HS-27A (cell line): Measurements from ENCODE around the gene CTDSP2.
"Not testable (repeated sequence)": the region's sequence is repeated elsewhere in the genome, so short reads cannot be mapped to it uniquely, and the experiment has no call there.

Source experiments
- DNase-seq: peaks from one replicate; pipeline ENCODE4 v3.0.0-alpha.2; 2012; ENCODE audit warnings: low read depth, missing footprints

CTDSP2 gene

DNA sequence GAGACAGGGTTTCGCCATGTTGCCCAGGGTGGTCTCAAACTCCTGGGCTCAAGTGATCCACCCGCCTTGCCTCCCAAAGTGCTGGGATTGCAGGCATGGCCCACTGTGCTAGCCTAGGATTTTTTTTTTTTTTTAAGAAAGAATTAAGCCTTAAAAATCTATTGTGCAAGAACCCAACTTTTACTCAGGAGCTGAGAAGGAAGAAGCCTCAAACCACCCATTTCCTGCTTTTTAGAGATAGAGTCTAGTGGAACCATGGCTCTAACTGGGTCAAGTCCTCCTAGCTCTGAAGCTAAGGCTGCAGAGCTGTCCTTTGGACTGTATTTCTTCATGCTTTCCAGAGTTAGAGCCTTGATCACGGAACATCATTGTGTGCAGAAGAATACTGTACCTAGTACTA, 65.3 kb downstream of the CTDSP2 start:
- DNase-seq, result no peak

DNA sequence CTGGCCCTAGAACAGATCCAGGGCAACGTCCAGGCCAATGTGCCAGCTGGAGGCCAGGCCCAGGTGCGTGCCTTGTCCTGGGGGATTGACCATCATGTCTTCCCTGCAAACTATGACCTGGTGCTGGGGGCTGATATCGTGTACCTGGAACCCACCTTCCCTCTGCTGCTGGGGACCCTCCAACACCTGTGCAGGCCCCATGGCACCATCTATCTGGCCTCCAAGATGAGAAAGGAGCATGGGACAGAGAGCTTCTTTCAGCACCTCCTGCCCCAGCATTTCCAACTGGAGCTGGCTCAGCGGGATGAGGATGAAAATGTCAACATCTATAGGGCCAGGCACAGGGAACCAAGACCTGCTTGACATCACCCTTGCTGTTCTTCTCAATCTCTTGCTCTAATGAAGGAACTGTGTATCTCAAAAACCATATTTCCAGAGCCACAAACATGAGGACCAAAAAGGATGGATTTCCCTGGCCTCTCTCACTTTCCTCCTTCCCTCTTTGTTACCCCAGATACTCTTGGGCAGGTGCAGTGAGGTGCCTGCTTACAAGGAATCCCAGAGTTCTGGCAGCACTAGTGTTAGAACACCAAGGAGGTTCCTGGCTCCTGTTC, 66.1 kb downstream of the CTDSP2 start:
- no peak for DNase-seq

DNA sequence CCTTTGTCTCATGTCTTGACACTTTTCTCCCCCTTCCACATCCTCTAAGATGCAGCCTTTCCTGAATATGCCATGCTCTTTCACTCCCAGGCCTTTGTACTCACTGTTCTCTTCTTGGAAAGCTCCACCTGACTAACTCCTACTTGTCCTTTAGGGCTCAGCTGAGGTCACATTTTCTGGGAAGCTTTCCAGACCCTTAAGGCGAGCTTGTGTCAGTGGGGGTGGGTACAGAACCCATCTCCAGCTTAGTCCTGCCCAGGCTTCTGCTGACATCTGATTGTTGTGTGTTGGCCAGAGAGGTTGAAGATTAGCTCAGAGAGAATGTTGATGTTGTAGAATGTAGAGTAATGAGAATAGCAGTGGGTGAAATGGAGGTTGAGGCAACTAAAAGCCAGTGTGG, 66.8 kb downstream of the CTDSP2 start:
- DNase-seq, result no peak

DNA sequence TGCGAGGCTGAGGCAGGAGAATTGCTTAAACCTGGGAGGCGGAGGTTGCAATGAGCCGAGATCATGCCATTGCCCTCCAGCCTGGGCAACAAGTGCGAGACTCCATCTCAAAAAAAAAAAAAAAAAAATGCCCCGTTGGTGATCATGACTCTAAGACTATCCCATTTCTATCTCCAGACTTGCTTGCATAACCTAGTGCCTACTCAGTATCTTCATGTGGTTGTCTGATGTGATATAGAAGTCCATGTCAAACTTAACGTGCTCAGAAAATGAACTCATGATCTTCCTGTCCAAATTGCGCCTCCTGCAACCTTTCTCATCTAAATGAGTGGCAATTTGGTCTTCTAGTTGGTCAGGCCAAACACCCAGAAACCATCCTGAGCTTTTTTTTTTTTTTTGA, 68.6 kb downstream of the CTDSP2 start:
- no peak for DNase-seq

DNA sequence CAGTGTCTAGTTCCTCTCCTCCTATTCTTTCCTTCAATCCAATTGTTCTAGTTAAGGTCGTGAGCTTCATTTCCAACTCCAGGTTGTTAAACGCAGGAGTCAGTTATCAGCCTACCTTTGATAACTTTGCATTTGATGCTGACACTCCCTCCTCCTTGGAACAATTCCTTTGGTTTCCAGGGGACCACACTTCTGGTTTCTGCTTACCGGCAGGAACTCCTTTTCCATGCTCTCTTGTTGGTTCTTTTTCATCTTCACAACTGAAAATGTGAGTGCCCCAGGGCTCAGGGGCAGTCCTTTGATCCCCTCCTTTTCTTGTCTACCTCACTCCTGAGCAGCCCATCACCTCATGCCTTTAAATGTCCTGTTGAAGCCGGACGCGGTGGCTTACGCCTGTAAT, 69.2 kb downstream of the CTDSP2 start:
- no peak for DNase-seq

DNA sequence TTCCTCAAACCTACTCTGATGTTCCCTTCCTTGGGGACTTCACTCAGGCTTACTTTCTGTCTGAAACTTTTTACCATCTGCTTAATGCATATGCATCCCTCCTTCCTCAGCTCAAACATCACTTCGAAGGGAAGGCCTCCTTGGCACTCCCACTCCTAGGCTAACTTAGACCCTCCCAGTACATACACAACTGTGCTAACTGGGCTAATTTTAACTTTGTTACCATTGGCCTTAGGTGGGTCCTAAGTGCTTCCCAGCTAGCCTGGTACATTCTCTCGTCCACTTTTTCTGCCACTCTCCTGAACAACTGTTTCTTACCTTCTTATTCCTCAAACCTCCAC, 70.3 kb downstream of the CTDSP2 start:
- no peak for DNase-seq

DNA sequence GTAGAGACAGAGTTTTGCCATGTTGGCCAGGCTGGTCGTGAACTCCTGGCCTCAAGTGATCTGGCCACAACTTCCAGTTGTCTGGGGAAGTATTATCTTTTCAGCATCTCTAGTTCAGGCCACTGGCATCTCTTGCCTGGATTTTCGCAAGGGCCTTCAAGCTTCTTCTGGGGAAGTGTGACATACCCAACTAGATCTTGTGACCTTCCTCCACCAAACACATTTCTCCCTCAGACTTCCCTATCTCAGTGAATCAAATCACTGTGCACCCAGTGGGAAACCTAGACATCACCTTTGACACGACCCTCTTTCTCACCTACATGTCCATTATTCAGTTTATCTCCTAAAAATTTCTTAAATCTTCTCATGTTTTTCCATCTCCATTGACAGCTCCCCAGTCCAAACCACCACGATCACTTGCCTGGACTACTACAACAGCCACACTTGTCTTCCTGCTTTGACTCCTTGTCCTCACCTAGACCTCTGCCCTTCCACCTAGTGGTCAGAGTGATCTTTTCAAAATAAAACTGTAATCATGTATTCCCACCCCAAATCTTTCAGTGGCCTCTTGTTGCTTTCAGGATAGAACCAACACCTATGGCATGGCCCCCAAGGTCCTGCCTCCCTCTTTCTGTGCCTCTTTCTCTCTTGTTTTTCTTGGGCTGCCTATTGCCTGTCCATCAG, 70.8 kb downstream of the CTDSP2 start:
- DNase-seq, result no peak

DNA sequence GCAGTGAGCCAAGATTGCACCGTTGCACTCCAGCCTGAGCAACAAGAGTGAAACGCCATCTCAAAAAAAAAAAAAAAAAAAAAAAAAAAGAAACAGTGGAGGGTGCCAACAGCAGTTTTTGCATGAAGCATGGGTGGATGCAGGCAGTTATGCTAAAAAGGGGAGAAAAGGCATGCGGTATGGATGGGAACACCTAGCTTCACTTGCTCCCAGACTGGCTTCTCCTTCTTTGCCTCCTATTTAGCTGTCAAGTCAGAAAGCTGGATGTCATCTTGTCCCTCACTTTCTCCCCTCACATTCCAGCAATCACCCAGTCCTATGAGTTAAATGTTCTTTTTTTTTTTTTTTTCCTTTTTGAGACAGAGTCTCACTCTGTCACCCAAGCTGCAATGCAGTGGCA, 71.5 kb downstream of the CTDSP2 start:
- DNase-seq, result no peak

DNA sequence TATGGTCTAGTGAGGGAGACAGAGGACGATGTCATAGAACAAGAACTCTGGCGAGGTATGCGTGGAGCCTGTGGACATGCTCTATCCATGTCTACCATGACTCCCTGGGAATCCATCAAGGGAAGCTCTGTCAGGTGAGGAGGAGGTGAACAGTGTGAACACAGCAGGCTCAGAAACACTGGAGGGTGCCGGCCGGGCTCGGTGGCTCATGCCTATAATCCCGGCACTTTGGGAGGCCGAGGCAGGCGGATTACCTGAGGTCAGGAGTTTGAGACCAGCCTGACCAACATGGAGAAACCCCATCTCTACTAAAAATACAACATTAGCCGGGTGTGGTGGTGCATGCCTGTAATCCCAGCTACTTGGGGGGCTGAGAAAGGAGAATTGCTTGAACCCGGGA, 71.9 kb downstream of the CTDSP2 start:
- DNase-seq, result not testable (repeated sequence)

DNA sequence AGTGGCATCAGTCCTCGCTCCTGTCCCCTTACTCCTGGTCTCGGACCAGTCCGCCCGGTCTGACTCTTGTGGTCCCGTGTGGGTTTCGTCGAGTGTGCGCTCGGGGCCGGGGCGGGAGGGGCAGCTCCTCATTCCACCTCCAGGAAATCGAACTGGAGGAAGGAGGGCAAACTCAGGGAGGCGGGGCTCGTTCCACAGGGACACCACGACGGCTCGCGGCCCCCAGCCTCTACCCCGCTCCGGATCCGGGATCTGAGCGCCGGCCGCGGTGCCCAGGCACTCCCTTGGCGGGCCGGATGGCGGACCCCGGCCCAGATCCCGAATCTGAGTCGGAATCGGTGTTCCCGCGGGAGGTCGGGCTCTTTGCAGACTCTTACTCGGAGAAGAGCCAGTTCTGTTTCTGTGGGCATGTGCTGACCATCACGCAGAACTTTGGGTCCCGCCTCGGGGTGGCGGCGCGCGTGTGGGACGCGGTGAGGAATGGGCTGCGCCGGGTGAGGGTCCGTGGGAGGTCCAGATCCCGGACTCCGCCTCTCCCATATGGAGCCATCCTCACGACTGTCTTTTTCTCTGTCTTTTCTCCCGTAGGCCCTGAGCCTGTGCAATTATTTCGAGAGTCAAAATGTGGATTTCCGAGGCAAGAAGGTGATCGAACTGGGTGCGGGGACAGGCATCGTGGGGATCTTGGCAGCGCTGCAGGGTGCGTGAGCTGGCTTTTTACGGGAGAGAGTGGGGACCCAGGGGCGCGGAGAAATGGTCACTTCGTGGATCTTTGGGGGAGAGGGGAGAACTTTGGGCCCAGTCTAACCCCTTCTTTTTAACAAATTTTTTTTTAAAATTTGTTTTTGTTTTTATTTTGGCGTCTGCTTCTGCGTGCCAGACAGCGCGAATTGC, 73.9 kb downstream of the CTDSP2 start, which contains the start of gene EEF1AKMT3:
TSS of gene EEF1AKMT3 (plus strand) at position 186 of the 894 bp plus-strand sequence. CDS start at position 297, 111 bp downstream.
- no peak for DNase-seq

DNA sequence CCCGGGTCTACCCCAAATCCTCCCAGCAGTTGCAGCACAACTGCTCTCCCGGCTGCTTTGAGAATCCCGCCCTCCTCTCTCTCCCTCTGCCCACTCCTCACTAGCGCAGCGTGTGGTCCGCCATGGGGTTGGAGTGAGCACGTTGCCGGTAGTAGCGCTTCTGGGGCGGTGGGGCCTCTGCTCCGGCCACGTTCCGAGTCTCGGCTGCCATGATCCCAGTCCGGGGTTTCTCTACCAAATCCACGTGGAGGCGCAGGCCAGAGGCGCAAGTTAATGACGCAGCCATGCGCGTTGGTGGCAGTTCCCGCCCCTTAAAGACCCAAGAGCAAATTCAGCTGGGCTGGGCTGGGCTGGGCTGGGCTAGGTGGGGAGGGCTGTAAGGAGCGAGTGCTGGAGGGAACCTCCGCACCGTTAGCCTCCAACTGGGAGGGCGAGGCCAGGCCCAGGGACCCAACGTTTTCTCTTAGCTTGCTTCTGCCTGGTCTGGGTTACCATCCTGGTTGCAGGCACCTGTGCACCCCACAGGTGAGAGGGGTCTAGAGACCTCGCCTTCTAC, 74.6 kb downstream of the CTDSP2 start, which contains the start of gene METTL1:
TSS of gene METTL1 (minus strand) at position 233 of the 556 bp plus-strand sequence. CDS start at position 211, 22 bp downstream.
- peak; percentile 98 for DNase-seq

DNA sequence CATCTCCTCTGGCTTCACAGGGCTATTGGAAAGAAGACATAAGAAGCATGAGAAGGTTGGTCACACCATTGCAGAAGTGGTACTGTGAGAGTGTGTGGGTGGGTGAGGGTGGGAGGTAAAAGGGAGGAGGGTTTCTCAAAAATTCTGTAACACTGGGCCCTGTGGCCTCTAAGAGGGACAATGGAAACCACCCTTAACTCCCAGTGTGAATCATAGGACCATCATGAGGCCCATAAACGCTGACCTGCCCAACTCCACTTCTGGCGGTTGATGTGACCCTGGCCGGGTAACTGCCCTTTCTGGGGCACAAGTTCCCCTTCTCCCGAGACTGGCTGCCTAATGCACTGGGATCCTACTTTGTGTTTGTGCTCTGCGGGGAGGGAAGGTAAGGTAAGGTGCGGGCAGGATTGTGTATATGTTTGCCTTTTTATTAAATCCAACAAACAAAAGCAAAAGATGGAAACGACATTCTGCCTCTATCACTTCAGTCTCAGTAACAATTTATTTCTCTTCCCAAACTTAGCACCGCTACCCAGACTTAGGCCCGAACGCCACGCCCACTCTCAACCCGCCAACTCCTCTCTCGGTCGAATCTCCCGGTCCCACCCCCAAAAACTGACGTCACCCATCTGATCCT, 75.2 kb downstream of the CTDSP2 start:
- no peak for DNase-seq

DNA sequence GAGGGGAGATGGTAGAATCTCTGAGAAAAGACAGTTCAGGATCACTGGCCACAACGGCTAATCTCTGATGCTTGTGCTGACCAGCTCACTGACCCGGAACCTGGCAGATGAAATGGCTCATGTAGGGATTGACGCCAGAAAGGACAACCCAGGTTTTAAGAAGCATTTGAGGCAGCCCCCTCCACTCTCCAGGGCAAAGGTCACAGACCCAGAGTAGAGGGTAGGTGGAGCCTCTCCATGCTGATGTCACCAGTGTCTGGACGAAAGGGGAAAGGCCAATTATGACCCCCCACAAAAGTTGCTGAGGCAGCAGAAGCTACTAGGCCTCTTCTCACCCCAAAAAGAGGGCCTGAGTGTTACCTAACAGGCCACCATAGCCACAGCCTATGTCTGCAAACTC, 75.8 kb downstream of the CTDSP2 start:
- DNase-seq, result no peak
